K562 (cell line): ENCODE data around the gene TMEM45B. TPM values are rescaled to one million over a fixed set of nuclear protein-coding genes. Genes with fewer than 3 reads are reported as not detected.

Source experiments
- ATAC-seq: fragments of 200-7000 bp; cut with Tn5 transposase; 3 replicates; pipeline ENCODE4 v1.9.1; 2020; ENCODE audit warnings: moderate library complexity
- BruUV-seq: library from RNA; stranded (reverse); fragments of 400-500 nt; replicated peaks from 2 replicates; lab custom pipeline; 2021; lab: Mats Ljungman, UMichigan
- CTCF ChIA-PET: fragments of 300-600 bp; formaldehyde crosslinking; extraction: SDS; loops from one replicate; lab custom pipeline; 2021; ENCODE audit warnings: low intra/inter-chr PET ratio; lab: Yijun Ruan, JAX
- POLR2A ChIA-PET: fragments of 300-600, 350-650 bp; sonication (Branson Sonifier 250); formaldehyde crosslinking; extraction: SDS; loops from one replicate; lab custom pipeline; 2021; ENCODE audit warnings: antibody characterized with exemption, inconsistent platforms; lab: Yijun Ruan, JAX
- DNase-seq, 4 experiments: peaks; one replicate each; pipeline versions ENCODE4 v3.0.0 to v3.0.0-alpha.2; 2011 to 2018; ENCODE audit warnings: low spot score in 3 of 4, mixed read lengths in 3 of 4; ENCODE audit errors: extremely low read depth in 1 of 4
- FAIRE-seq: peaks from 2 replicates; lab custom pipeline; 2011; peaks lifted over from hg19 to GRCh38; lab: Jason Lieb, UNC
- H2AFZ ChIP-seq: 2 replicates; pipeline ENCODE4 v1.6.0; 2011; ENCODE audit warnings: low read depth, low read length, control low read depth, inconsistent platforms
- H3K27ac ChIP-seq: fragments of 200-600 bp; 3 replicates; pipeline ENCODE4 v1.8.0; 2011; ENCODE audit warnings: low read depth, mild to moderate bottlenecking, control low read depth, inconsistent platforms, low read length, moderate library complexity, mixed read lengths; ENCODE audit errors: extremely low read depth
- H3K27me3 ChIP-seq, 2 experiments: fragments of 300-600 bp in 1 of 2; 2 replicates in 1 of 2; 3 replicates in 1 of 2; pipeline versions ENCODE4 v1.6.0 to v1.8.0; 2011; ENCODE audit warnings: inconsistent platforms in 2 of 2, low read length in 2 of 2, mild to moderate bottlenecking in 1 of 2, mixed read lengths in 1 of 2, moderate library complexity in 1 of 2; ENCODE audit not compliant: control insufficient read depth in 2 of 2, insufficient read depth in 2 of 2
- H3K36me3 ChIP-seq: fragments of 300-600 bp; 3 replicates; pipeline ENCODE4 v1.8.0; 2011; ENCODE audit warnings: mild to moderate bottlenecking, low read length, inconsistent platforms; ENCODE audit not compliant: control insufficient read depth, insufficient read depth
- H3K4me1 ChIP-seq, 2 experiments: fragments of 200-600 bp in 1 of 2; replicated peaks in 1 of 2; 2 replicates in 1 of 2; 3 replicates in 1 of 2; pipeline versions ENCODE4 v1.5.1 to v1.8.0; 2011; ENCODE audit warnings: inconsistent platforms in 2 of 2, low read length in 2 of 2, mild to moderate bottlenecking in 1 of 2, mixed read lengths in 1 of 2, moderate library complexity in 1 of 2; ENCODE audit not compliant: control insufficient read depth in 2 of 2, insufficient read depth in 2 of 2
- H3K4me2 ChIP-seq: 2 replicates; pipeline ENCODE4 v1.6.1; 2011; ENCODE audit warnings: low read length, control low read depth, inconsistent platforms, mixed read lengths; ENCODE audit not compliant: insufficient read depth
- H3K4me3 ChIP-seq: fragments of 200-600 bp; sonication (generic), shearing (Covaris generic); 2 replicates; pipeline ENCODE4 v1.5.1; 2016; ENCODE audit warnings: control low read depth, inconsistent platforms
- H3K79me2 ChIP-seq: fragments of 200-600 bp; 3 replicates; pipeline ENCODE4 v1.8.0; 2011; ENCODE audit warnings: low read length, inconsistent platforms; ENCODE audit not compliant: control insufficient read depth, insufficient read depth
- H3K9ac ChIP-seq, 2 experiments: 2 replicates each; pipeline versions ENCODE4 v1.6.0 to v1.6.1; 2011; ENCODE audit warnings: low read depth in 2 of 2, low read length in 2 of 2, control low read depth in 1 of 2, inconsistent platforms in 1 of 2, mild to moderate bottlenecking in 1 of 2, mixed read lengths in 1 of 2; ENCODE audit not compliant: insufficient read depth in 1 of 2
- H3K9me1 ChIP-seq: one replicate; pipeline ENCODE4 v1.6.0; 2011; ENCODE audit warnings: inconsistent platforms, mild to moderate bottlenecking, low read length, moderate library complexity; ENCODE audit not compliant: control insufficient read depth, insufficient read depth
- H3K9me3 ChIP-seq: replicated peaks from 2 replicates; pipeline ENCODE4 v1.5.1; 2011; ENCODE audit warnings: low read depth, low read length, inconsistent platforms; ENCODE audit not compliant: control insufficient read depth, insufficient read depth
- H4K20me1 ChIP-seq: replicated peaks from 2 replicates; pipeline ENCODE4 v1.6.1; 2011; ENCODE audit warnings: low read length, inconsistent platforms, mixed read lengths; ENCODE audit not compliant: control insufficient read depth, insufficient read depth
- ADNP ChIP-seq: fragments of 200-800 bp; sonication (Bioruptor generic); IDR thresholded peaks from 2 replicates; pipeline ENCODE4 v1.6.1; 2016; ENCODE audit warnings: missing genetic modification characterization, missing compliant biosample characterization
- BCL6 ChIP-seq: fragments of 250-450 bp; sonication (Bioruptor Pico); IDR thresholded peaks from 2 replicates; pipeline ENCODE4 v1.4.0; 2020
- CREB5 ChIP-seq: fragments of 250-450 bp; sonication (Bioruptor Pico); IDR thresholded peaks from 2 replicates; pipeline ENCODE4 v1.5.0; 2020; ENCODE audit warnings: mild to moderate bottlenecking
- EWSR1 ChIP-seq: fragments of 450-650 bp; IDR thresholded peaks from 2 replicates; pipeline ENCODE4 v1.6.1; 2018; ENCODE audit warnings: borderline replicate concordance, mild to moderate bottlenecking, low read depth, moderate library complexity; ENCODE audit not compliant: partially characterized antibody
- IRF2 ChIP-seq: sonication (generic); formaldehyde crosslinking; IDR thresholded peaks from 2 replicates; pipeline ENCODE4 v1.8.1; 2022; ENCODE audit warnings: mild to moderate bottlenecking, missing genetic modification reagents
- MTF1 ChIP-seq: fragments of 250-450 bp; sonication (Bioruptor Pico); IDR thresholded peaks from 2 replicates; pipeline ENCODE4 v1.9.0; 2021; ENCODE audit warnings: moderate library complexity, mild to moderate bottlenecking, inconsistent platforms, borderline replicate concordance
- MXD1 ChIP-seq: fragments of 250-450 bp; sonication (Bioruptor Pico); IDR thresholded peaks from 2 replicates; pipeline ENCODE4 v1.8.0; 2021; ENCODE audit warnings: borderline replicate concordance, mild to moderate bottlenecking, moderate library complexity; ENCODE audit not compliant: poor library complexity, severe bottlenecking
- PHB ChIP-seq: fragments of 250-450 bp; sonication (Bioruptor Pico); IDR thresholded peaks from 2 replicates; pipeline ENCODE4 v1.5.0; 2021
- RNF219 ChIP-seq: fragments of 250-450 bp; sonication (Bioruptor Pico); IDR thresholded peaks from 2 replicates; pipeline ENCODE4 v1.5.0; 2022; ENCODE audit warnings: mild to moderate bottlenecking
- SIN3B ChIP-seq: fragments of 450-650 bp; IDR thresholded peaks from 2 replicates; pipeline ENCODE4 v1.6.1; 2017; ENCODE audit warnings: low read depth, mild to moderate bottlenecking, moderate library complexity
- SMC3 ChIP-seq: conservative IDR thresholded peaks from 2 replicates; pipeline ENCODE4 v1.6.1; 2011; ENCODE audit warnings: low read depth, low read length, improper control_type of control experiment; ENCODE audit not compliant: insufficient read depth
- USF2 ChIP-seq: sonication (generic); formaldehyde crosslinking; IDR thresholded peaks from 2 replicates; pipeline ENCODE4 v1.5.0; 2020; ENCODE audit warnings: missing genetic modification reagents
- ZKSCAN1 ChIP-seq: fragments of 150-350 bp; IDR thresholded peaks from 2 replicates; pipeline ENCODE4 v1.6.1; 2016; ENCODE audit warnings: low read depth, low read length
- ZNF217 ChIP-seq: sonication (generic); formaldehyde crosslinking; IDR thresholded peaks from 2 replicates; pipeline ENCODE4 v1.8.0; 2022; ENCODE audit warnings: mild to moderate bottlenecking, missing genetic modification reagents
- ZNF384 ChIP-seq: IDR thresholded peaks from 2 replicates; pipeline ENCODE4 v1.6.1; 2012; ENCODE audit warnings: low read depth, low read length, improper control_type of control experiment
- ZNF512 ChIP-seq: IDR thresholded peaks from 2 replicates; pipeline ENCODE4 v1.6.1; 2016; ENCODE audit warnings: missing genetic modification characterization, missing compliant biosample characterization
- ZNF551 ChIP-seq: fragments of 250-450 bp; sonication (Bioruptor Pico); IDR thresholded peaks from 2 replicates; pipeline ENCODE4 v1.5.0; 2021; ENCODE audit warnings: mild to moderate bottlenecking, moderate library complexity
- whole genome bisulfite sequencing: fragments of 100-300 bp; shearing (Covaris generic); methylation state at CpG from one replicate; pipeline ENCODE4 v1.1.6; 2016; ENCODE audit warnings: low coverage, mixed read lengths; ENCODE audit not compliant: insufficient coverage; ENCODE audit errors: missing lambda C conversion rate; 5-methylcytosine and 5-hydroxymethylcytosine counted together
- in situ Hi-C: fragments of 300-500 bp; cut with MboI; formaldehyde crosslinking; loops from 4 replicates; pipeline ENCODE4 v1.15.0; 2018; ENCODE audit warnings: inconsistent platforms, mixed read lengths
- intact Hi-C: fragments of 100-400 bp; cut with micrococcal nuclease; formaldehyde crosslinking; loops from 2 replicates; pipeline ENCODE4 v1.14.2; 2022
- polyA plus RNA-seq, 8 experiments: library from polyadenylated mRNA; depleted of rRNA in 4 of 8; stranded (reverse) in 5 of 8; unstranded in 3 of 8; fragments of >200 nt; fragmentation: Nextera tagmentation in 2 of 8; fragmentation: Illumina TruSeq in 1 of 8; extraction: Ambion mirVana in 2 of 8; extraction: Trizol in 1 of 8; gene quantifications; 2 replicates each; pipeline versions ENCODE4 v1.2.1 to v1.2.3, GENCODE V29; 2011 to 2014; ENCODE audit warnings: inconsistent platforms in 1 of 8, missing spikeins in 1 of 8
- total RNA-seq, 7 experiments: library from RNA; depleted of rRNA in 6 of 7; stranded (reverse); fragments of >200 nt in 6 of 7; fragmentation: Illumina TruSeq in 2 of 7; extraction: Trizol in 2 of 7; gene quantifications; 2 replicates each; pipeline versions ENCODE4 v1.2.1 to v1.2.3, GENCODE V29; 2011 to 2021; ENCODE audit warnings: low replicate concordance in 1 of 7

Gene TMEM45B
- total and polyA plus RNA-seq, 9 of the 15 experiments (the other 6 are each of a cell fraction or from before 2014, with no cell fraction given) = 0.07 TPM; not detected in 8

GRCh38 chr11:129817534-129818051 is 1.9 kb downstream of the TMEM45B start:
- 0% methylated on average over 1 of the region's 1 CpG for WGBS
- intact Hi-C loops = no loop called here
- no peak for FAIRE-seq

More at GRCh38 chr11:129817534-129818051, 1.9 kb downstream of the TMEM45B start:
- Histone ChIP-seq H3K4me2 (no peak overlapping the region), H3K4me1 (peaks cover 0 to 6% of the 10 kb centered on the region in 2 experiments; a peak in 2 of 5 replicates), H3K27me3 (peaks cover 6 to 29% of the 10 kb centered on the region in 2 experiments; a peak in 4 of 5 replicates), H3K4me3 (no peak overlapping the region), H4K20me1 (no peaks in the 10 kb centered on the region), H3K9me1 (no peaks in the 10 kb centered on the region), H3K27ac (no peak overlapping the region), H2AFZ (no peak overlapping the region), H3K36me3 (no peaks in the 10 kb centered on the region), H3K9me3 (no peaks in the 10 kb centered on the region; the same call in 1 of the 2 replicates), H3K79me2 (no peaks in the 10 kb centered on the region), H3K9ac (no peak overlapping the region)
- DNase-seq (no peak), ATAC-seq (no peak)
- TF ChIP-seq SIN3B (no peak), PHB (CRISPR knock-in tag) (no peak), EWSR1 (no peak), BCL6 (CRISPR knock-in tag) (no peak), ZKSCAN1 (no peak), RNF219 (CRISPR knock-in tag) (no peak), ZNF384 (no peak), ZNF217 (no peak), ADNP (no peak), ZNF512 (tag) (no peak), MXD1 (CRISPR knock-in tag) (no peak), USF2 (CRISPR knock-in tag) (no peak), CREB5 (no peak), SMC3 (no peak), MTF1 (CRISPR knock-in tag) (no peak), IRF2 (CRISPR knock-in tag) (no peak), ZNF551 (CRISPR knock-in tag) (no peak)
- in situ Hi-C loops = no loop called here
- no TSS peak for BruUV-seq
- CTCF ChIA-PET = no interaction called here
- POLR2A ChIA-PET = interaction anchor here (0.6 kb wide), 1 partner anchor 418 kb away, joined by 3 read pairs; no protein-coding TSS in a partner anchor
